SK-N-MC (cell line): ENCODE measurements around the gene BPI.

Source experiments
- EZH2 ChIP-seq: fragments of 200-600 bp; sonication (generic); IDR thresholded peaks from one replicate; pipeline ENCODE4 v1.6.1; 2017; ENCODE audit warnings: antibody characterized with exemption
- POLR2AphosphoS5 ChIP-seq: IDR thresholded peaks from 2 replicates; pipeline ENCODE4 v1.6.1; 2012; ENCODE audit warnings: mild to moderate bottlenecking, low read depth, low read length, borderline replicate concordance

DNA sequence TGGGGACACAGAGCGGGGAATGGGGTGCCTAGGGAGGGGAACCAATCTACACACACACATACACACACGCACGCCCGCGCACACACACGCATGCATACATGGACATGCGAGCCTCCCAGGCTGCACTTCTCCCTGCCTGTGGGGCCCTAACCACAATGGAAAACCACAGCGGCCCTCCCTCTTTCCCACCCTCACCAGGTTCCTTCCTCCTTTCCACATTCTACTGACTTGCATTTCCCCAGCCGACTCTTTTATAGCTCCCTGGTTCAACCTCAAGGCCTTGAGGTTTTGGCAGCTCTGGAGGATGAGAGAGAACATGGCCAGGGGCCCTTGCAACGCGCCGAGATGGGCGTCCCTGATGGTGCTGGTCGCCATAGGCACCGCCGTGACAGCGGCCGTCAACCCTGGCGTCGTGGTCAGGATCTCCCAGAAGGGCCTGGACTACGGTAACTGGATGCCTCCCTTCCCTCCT is at the start of gene BPI:
- TF ChIP-seq EZH2, result no peak
- no peak for TF ChIP-seq POLR2AphosphoS5
